Mesenchymal stem cell (in vitro differentiated cells and primary cell): ENCODE data around the gene RIMBP3B.
"Not testable (repeated sequence)": the region's sequence is repeated elsewhere in the genome, so short reads cannot be mapped to it uniquely, and the experiment has no call there.

ENCODE experiments used
- DNase-seq: peaks from one replicate; pipeline ENCODE4 v3.0.0-alpha.2; 2013
- H2AFZ ChIP-seq: one replicate; pipeline ENCODE4 v1.6.1; 2013; ENCODE audit warnings: low read depth, mild to moderate bottlenecking, control low read depth, inconsistent platforms, low read length, moderate library complexity
- H2AK5ac ChIP-seq: 2 replicates; pipeline ENCODE4 v1.6.1; 2013; ENCODE audit warnings: low read length, moderate library complexity, mild to moderate bottlenecking, inconsistent platforms; ENCODE audit not compliant: severe bottlenecking
- H2BK120ac ChIP-seq: one replicate; pipeline ENCODE4 v1.6.1; 2013; ENCODE audit warnings: low read depth, mild to moderate bottlenecking, inconsistent platforms, low read length, moderate library complexity
- H2BK12ac ChIP-seq, 2 experiments: one replicate each; pipeline ENCODE4 v1.6.1; 2013; ENCODE audit warnings: inconsistent platforms in 2 of 2, low read length in 2 of 2, mild to moderate bottlenecking in 2 of 2, moderate library complexity in 2 of 2, control low read depth in 1 of 2
- H2BK15ac ChIP-seq: one replicate; pipeline ENCODE4 v1.6.1; 2013; ENCODE audit warnings: mild to moderate bottlenecking, low read depth, inconsistent platforms; ENCODE audit not compliant: poor library complexity, severe bottlenecking
- H2BK5ac ChIP-seq: 2 replicates; pipeline ENCODE4 v1.6.1; 2013; ENCODE audit warnings: low read depth, mild to moderate bottlenecking, low read length, control low read depth, inconsistent platforms; ENCODE audit not compliant: poor library complexity, severe bottlenecking
- H3K14ac ChIP-seq, 2 experiments: one replicate each; pipeline ENCODE4 v1.6.1; 2013; ENCODE audit warnings: inconsistent platforms in 2 of 2, low read length in 2 of 2, control low read depth in 1 of 2, mild to moderate bottlenecking in 1 of 2, moderate library complexity in 1 of 2
- H3K18ac ChIP-seq, 2 experiments: one replicate each; pipeline ENCODE4 v1.6.1; 2013; ENCODE audit warnings: inconsistent platforms in 2 of 2, low read length in 2 of 2, control low read depth in 1 of 2, low read depth in 1 of 2, mild to moderate bottlenecking in 1 of 2
- H3K23ac ChIP-seq, 2 experiments: one replicate each; pipeline ENCODE4 v1.6.1; 2013; ENCODE audit warnings: inconsistent platforms in 2 of 2, low read length in 2 of 2, mild to moderate bottlenecking in 2 of 2, moderate library complexity in 2 of 2, control low read depth in 1 of 2
- H3K27ac ChIP-seq: 2 replicates; pipeline ENCODE4 v1.5.1; 2013; ENCODE audit warnings: mild to moderate bottlenecking, moderate library complexity, low read length, control low read depth, inconsistent platforms; ENCODE audit not compliant: poor library complexity, severe bottlenecking
- H3K27me3 ChIP-seq, 2 experiments: 2 replicates each; pipeline versions ENCODE4 v1.6.1 to v1.7.0; 2013; ENCODE audit warnings: low read length in 2 of 2, mild to moderate bottlenecking in 2 of 2, moderate library complexity in 2 of 2, control low read depth in 1 of 2, inconsistent platforms in 1 of 2; ENCODE audit not compliant: control insufficient read depth in 1 of 2, insufficient read depth in 1 of 2
- H3K36me3 ChIP-seq, 2 experiments: 2 replicates each; pipeline versions ENCODE4 v1.6.1 to v1.7.0; 2013; ENCODE audit warnings: low read length in 2 of 2, control low read depth in 1 of 2, inconsistent platforms in 1 of 2, low read depth in 1 of 2, mild to moderate bottlenecking in 1 of 2; ENCODE audit not compliant: insufficient read depth in 2 of 2, control insufficient read depth in 1 of 2
- H3K4ac ChIP-seq, 2 experiments: one replicate each; pipeline ENCODE4 v1.6.1; 2013; ENCODE audit warnings: inconsistent platforms in 2 of 2, low read length in 2 of 2, mild to moderate bottlenecking in 2 of 2, moderate library complexity in 2 of 2, control low read depth in 1 of 2, low read depth in 1 of 2
- H3K4me1 ChIP-seq: 2 replicates; pipeline ENCODE4 v1.6.1; 2013; ENCODE audit warnings: low read depth, low read length, control low read depth; ENCODE audit not compliant: control insufficient read depth, insufficient read depth
- H3K4me2 ChIP-seq: 2 replicates; pipeline ENCODE4 v1.6.1; 2013; ENCODE audit warnings: low read length, mild to moderate bottlenecking, inconsistent platforms; ENCODE audit not compliant: poor library complexity, severe bottlenecking
- H3K4me3 ChIP-seq, 2 experiments: 2 replicates each; pipeline versions ENCODE4 v1.5.1 to v1.7.0; 2013; ENCODE audit warnings: low read length in 2 of 2, mild to moderate bottlenecking in 2 of 2, control low read depth in 1 of 2, low read depth in 1 of 2; ENCODE audit not compliant: insufficient read depth in 1 of 2
- H3K79me1 ChIP-seq: replicated peaks from 2 replicates; pipeline ENCODE4 v1.6.1; 2013; ENCODE audit warnings: mild to moderate bottlenecking, control low read depth, low read length, inconsistent platforms; ENCODE audit not compliant: poor library complexity, severe bottlenecking
- H3K9ac ChIP-seq: 2 replicates; pipeline ENCODE4 v1.7.0; 2013; ENCODE audit warnings: mild to moderate bottlenecking, low read length, moderate library complexity
- H3K9me3 ChIP-seq: 2 replicates; pipeline ENCODE4 v1.7.0; 2013; ENCODE audit warnings: mild to moderate bottlenecking, low read length; ENCODE audit not compliant: control insufficient read depth
- H4K8ac ChIP-seq: one replicate; pipeline ENCODE4 v1.6.1; 2013; ENCODE audit warnings: inconsistent platforms, mild to moderate bottlenecking, low read length, moderate library complexity
- H4K91ac ChIP-seq: one replicate; pipeline ENCODE4 v1.6.1; 2013; ENCODE audit warnings: mild to moderate bottlenecking, low read length, inconsistent platforms
- WGBS: methylation state at CpG from one replicate; pipeline ENCODE4 v1.1.7; 2013; ENCODE audit warnings: mixed read lengths; 5-methylcytosine and 5-hydroxymethylcytosine counted together

RIMBP3B gene

DNA sequence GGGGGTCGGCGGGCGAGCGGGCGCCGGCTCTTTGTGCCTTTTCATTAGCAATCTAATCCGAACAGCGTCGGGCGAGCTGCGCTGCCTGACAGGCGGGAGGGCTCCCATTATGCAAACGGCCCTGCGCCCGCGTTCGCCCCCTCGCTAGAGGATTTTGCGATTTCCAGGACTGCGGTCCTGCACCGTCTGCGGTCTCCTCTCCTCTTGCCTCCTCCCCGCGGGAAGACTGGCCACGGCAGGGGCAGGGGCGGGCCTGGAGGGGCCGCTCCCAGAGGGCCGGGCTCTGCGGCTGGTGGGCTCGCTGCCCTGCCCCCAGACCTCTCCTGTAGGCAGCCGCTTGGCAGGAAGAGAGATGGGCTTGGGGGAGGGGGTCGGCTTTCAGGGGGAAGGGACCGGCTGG, 34.3 kb downstream of the RIMBP3B start:
- H3K4me1 ChIP-seq, H3K18ac ChIP-seq, H2BK15ac ChIP-seq, H4K91ac ChIP-seq, H3K27me3 ChIP-seq, H4K8ac ChIP-seq, DNase-seq, H2BK5ac ChIP-seq, H3K9ac ChIP-seq, H2AFZ ChIP-seq, H3K36me3 ChIP-seq, H3K79me1 ChIP-seq, H2BK12ac ChIP-seq, H3K4ac ChIP-seq, H3K9me3 ChIP-seq, H2BK120ac ChIP-seq, H3K27ac ChIP-seq, H3K14ac ChIP-seq, H3K23ac ChIP-seq, H2AK5ac ChIP-seq: not testable (repeated sequence)
- peak overlapping the region in 1 of 2 experiments; percentile 60 for H3K4me3 ChIP-seq
- peak overlapping the region; percentile 28 for H3K4me2 ChIP-seq
- WGBS, result no CpG with 5 or more reads among the region's 33 CpGs

DNA sequence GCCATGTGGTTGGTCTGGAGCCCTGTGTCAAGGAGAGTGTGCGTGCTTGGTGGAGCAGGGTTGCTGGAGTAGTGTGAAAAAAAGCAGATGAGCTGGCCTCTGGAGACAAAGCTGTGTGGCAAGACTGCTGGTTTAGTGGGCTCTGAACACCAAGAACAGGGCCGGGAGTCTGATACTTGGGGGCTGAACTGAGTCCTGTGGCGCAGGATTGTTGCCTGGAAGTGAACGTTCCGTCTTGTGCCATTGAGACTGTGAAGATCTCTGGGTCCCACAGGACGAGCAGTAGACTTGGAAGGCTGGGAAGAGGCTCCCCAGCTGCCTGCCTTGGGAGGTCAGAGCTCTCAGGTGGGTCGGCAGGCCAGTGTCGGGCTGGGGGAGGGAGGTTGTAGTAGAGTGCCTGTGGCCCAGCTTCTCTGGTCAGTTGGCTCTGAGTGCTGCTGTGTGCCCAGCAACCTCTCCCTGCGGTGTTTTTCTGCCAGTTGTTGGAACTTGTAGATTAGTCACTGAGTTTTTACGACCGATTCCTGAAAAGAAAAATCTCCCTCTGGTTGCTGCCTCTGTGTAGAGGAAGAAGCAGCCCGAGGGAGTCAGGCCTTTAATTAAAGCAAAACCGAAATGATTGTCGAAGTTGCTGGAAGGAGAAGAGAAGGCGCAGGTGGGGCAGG, 35.6 kb downstream of the RIMBP3B start:
- not testable (repeated sequence) for H4K8ac ChIP-seq, H2BK15ac ChIP-seq, H3K4ac ChIP-seq, H3K9ac ChIP-seq, H3K79me1 ChIP-seq, H3K4me3 ChIP-seq, DNase-seq, H2AFZ ChIP-seq, H3K9me3 ChIP-seq, H3K27me3 ChIP-seq, H4K91ac ChIP-seq, H3K4me1 ChIP-seq, H2AK5ac ChIP-seq, H2BK120ac ChIP-seq, H3K23ac ChIP-seq, H3K36me3 ChIP-seq, H3K18ac ChIP-seq, H2BK12ac ChIP-seq, H3K14ac ChIP-seq, H2BK5ac ChIP-seq
- Histone ChIP-seq H3K27ac (peak overlapping the region; percentile 59), H3K4me2 (peak overlapping the region; percentile 52)
- WGBS, result no CpG with 5 or more reads among the region's 15 CpGs

DNA sequence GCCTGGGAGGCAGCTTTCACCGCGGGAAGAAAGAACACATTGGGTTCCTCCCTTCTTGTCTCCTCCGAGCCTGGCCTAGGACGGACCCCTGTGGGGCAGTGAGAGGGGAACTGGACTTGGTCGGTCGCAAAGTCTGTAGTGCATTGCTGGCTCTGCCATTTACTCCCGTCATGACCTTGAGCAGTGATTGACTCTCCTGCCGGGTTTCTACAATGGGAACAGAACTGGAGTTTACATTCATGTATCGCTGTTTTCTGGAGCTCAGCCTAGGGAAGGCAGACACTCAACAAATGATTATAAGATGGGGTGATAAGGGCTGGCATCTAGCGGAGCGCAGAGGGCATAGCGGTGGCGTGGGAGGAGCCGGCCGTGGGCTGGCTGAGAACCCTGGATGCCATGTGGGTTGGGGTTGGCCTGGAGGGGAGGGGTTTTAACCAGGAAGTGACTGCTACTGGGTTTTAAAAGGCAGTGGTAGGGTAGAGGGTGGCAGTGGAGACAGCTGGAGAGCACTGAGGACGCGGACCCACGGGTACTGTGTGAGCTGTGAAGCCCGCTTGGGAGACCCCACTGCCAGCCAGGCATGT, 36.7 kb downstream of the RIMBP3B start:
- H3K4me2 ChIP-seq, H3K36me3 ChIP-seq, H3K4me1 ChIP-seq, H4K8ac ChIP-seq, H2AFZ ChIP-seq, H2BK12ac ChIP-seq, H3K18ac ChIP-seq, H3K27ac ChIP-seq, DNase-seq, H3K4me3 ChIP-seq, H3K79me1 ChIP-seq, H3K23ac ChIP-seq, H3K9ac ChIP-seq, H2BK120ac ChIP-seq, H2BK5ac ChIP-seq, H2AK5ac ChIP-seq, H3K9me3 ChIP-seq, H3K4ac ChIP-seq, H3K27me3 ChIP-seq, H4K91ac ChIP-seq, H2BK15ac ChIP-seq, H3K14ac ChIP-seq: not testable (repeated sequence)
- no CpG with 5 or more reads among the region's 19 CpGs for WGBS

DNA sequence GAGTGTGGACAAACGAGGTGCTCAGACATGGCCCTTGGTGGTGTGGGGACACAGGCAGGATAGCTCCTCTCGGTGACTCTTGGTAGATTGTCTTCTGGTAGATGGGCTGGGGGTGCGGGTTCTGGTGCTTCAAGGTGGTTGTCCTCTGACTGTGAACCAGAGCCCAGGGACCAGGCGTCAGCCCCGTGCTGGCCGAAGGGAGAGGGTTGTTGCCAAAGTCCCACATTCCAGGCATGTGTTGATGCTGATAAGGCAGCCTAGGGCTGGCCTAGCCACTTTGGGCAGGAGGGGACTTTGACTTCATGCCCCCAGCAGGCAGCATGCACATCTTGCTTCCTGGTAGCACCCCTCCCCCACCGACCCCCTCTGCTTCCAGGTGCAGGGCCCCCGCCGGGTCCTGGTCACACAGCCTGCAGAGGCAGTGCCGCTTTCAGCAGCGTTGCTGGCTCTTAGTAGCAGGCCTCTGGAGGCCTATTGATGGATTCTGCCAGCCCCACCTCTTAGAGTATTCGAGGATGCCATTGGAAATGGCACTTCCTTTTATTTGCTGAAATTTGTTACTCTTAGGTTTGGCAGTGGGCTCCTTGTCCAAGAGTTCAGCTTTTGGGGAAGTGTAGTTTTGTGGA, 40.6 kb downstream of the RIMBP3B start:
- H2BK12ac ChIP-seq, H3K36me3 ChIP-seq, H4K8ac ChIP-seq, H3K4ac ChIP-seq, DNase-seq, H2AK5ac ChIP-seq, H3K23ac ChIP-seq, H3K4me2 ChIP-seq, H3K27ac ChIP-seq, H4K91ac ChIP-seq, H3K27me3 ChIP-seq, H3K4me1 ChIP-seq, H3K9ac ChIP-seq, H2BK15ac ChIP-seq, H2BK5ac ChIP-seq, H2AFZ ChIP-seq, H3K18ac ChIP-seq, H3K4me3 ChIP-seq, H3K14ac ChIP-seq, H2BK120ac ChIP-seq, H3K79me1 ChIP-seq, H3K9me3 ChIP-seq: not testable (repeated sequence)
- no CpG with 5 or more reads among the region's 12 CpGs for WGBS
